A549 treated with DMSO at 1 μM for 4 hours (cell line): ENCODE measurements around the gene TRIM23. TPM values are rescaled to one million over a fixed set of nuclear protein-coding genes. Genes with fewer than 3 reads are reported as not detected.

Experiments used
- total RNA-seq: library from RNA; stranded (reverse); fragments of 200-300 nt; extraction: Qiagen RNA extraction; gene quantifications from 5 replicates; pipeline ENCODE4 v1.2.3, GENCODE V29; 2022; ENCODE audit warnings: low read depth

The TRIM23 gene
- total RNA-seq = 6.3 to 9.2 TPM (median 7.9 TPM) in 5 replicates

GRCh38 chr5:65624025-65624570 lies at the start of gene TRIM23:
Gene TRIM23 (minus strand): TSS chr5:65624333. CDS start chr5:65624274, 59 bp downstream.

GRCh38 chr5:65624571-65625555 lies 730 bp upstream of the TRIM23 start, which contains the start of the genes SHLD3 and TRAPPC13:
Gene SHLD3 (plus strand): TSS chr5:65625027. CDS start chr5:65629588, 4,561 bp downstream.
Gene TRAPPC13 (plus strand): TSS chr5:65625027. CDS start chr5:65625061, 34 bp downstream.

GRCh38 chr5:65562731-65563701 lies 61.1 kb downstream of the TRIM23 start, which contains the start of the genes CENPK and PPWD1:
Gene CENPK (minus strand): TSS chr5:65563168. CDS start chr5:65554907, 8,261 bp downstream.
Gene PPWD1 (plus strand): TSS chr5:65563296. CDS start chr5:65563311, 15 bp downstream.

Other genes starting within 250 kb of the TRIM23 start
- gene ADAMTS6, start 142.4 kb downstream of the TRIM23 start, total RNA-seq = 0.05 to 0.18 TPM (median 0.08 TPM) in 5 replicates
- 24.5 to 36.9 TPM (median 33.5 TPM) in 5 replicates for gene CENPK, start 61.2 kb downstream of the TRIM23 start, total RNA-seq
- gene PPWD1, start 61.0 kb downstream of the TRIM23 start, total RNA-seq = 18.7 to 21.2 TPM (median 20.6 TPM) in 5 replicates
- 2.1 to 3.0 TPM (median 2.4 TPM) in 5 replicates for gene SHLD3, start 694 bp upstream of the TRIM23 start, total RNA-seq
- 12.3 to 15.2 TPM (median 13.6 TPM) in 5 replicates for gene TRAPPC13, start 694 bp upstream of the TRIM23 start, total RNA-seq
- 6.6 to 11.4 TPM (median 8.8 TPM) in 5 replicates for gene SGTB, start 97.8 kb upstream of the TRIM23 start, total RNA-seq
- 54.2 to 78.1 TPM (median 67.9 TPM) in 5 replicates for gene NLN, start 97.9 kb upstream of the TRIM23 start, total RNA-seq